Measurements from ENCODE around the gene SPNS2. TPM values are rescaled to one million over a fixed set of nuclear protein-coding genes. Genes with fewer than 3 reads are reported as not detected.

The SPNS2 gene
- total RNA-seq: 16.6 TPM

GRCh38 chr17:4498461-4499397, at the start of gene SPNS2:
Gene SPNS2, plus strand, starts transcription at chr17:4498881. Its CDS starts 167 bp downstream, at chr17:4499048.

GRCh38 chr17:4554997-4555799, 56.5 kb downstream of the SPNS2 start, which contains the start of gene MYBBP1A:
Gene MYBBP1A, minus strand, starts transcription at chr17:4555384. Its CDS starts 60 bp downstream, at chr17:4555324.

GRCh38 chr17:4560421-4560820, 61.7 kb downstream of the SPNS2 start, which contains the start of gene GGT6:
Gene GGT6, minus strand, starts transcription at chr17:4560577. Its CDS starts 56 bp downstream, at chr17:4560521.

GRCh38 chr17:4584101-4584916, 85.6 kb downstream of the SPNS2 start, which contains the start of gene SMTNL2:
Gene SMTNL2, plus strand, starts transcription at chr17:4584529. Its CDS starts 77 bp downstream, at chr17:4584606.

Other genes with a start within 250 kb of the SPNS2 start
- 54.7 TPM for gene ANKFY1, start 234.9 kb upstream of the SPNS2 start, total RNA-seq
- 40.4 TPM for gene UBE2G1, start 132.2 kb upstream of the SPNS2 start, total RNA-seq
- 1.4 TPM for gene SPNS3, start 64.9 kb upstream of the SPNS2 start, total RNA-seq
- 39.0 TPM for gene MYBBP1A, start 56.5 kb downstream of the SPNS2 start, total RNA-seq
- gene GGT6, start 61.7 kb downstream of the SPNS2 start, total RNA-seq: not detected
- 5.8 TPM for gene SMTNL2, start 85.6 kb downstream of the SPNS2 start, total RNA-seq
- not detected for gene ALOX15, start 142.8 kb downstream of the SPNS2 start, total RNA-seq
- gene PELP1, start 205.3 kb downstream of the SPNS2 start, total RNA-seq: 31.1 TPM
- 16.4 TPM for gene ARRB2, start 211.8 kb downstream of the SPNS2 start, total RNA-seq
- 8.3 TPM for gene MED11, start 232.5 kb downstream of the SPNS2 start, total RNA-seq
- 0.23 TPM for gene ZMYND15, start 241.0 kb downstream of the SPNS2 start, total RNA-seq
- gene CXCL16, start 241.0 kb downstream of the SPNS2 start, total RNA-seq: 1.8 TPM